Measurements from ENCODE around the gene OR6M1. TPM values are rescaled to one million over a fixed set of nuclear protein-coding genes. Genes with fewer than 3 reads are reported as not detected.

The OR6M1 gene
- total RNA-seq, 1 donor from 2014 or later, result not detected

- DNase-seq (ENCODE audit: low read depth) (no peak), FAIRE-seq (no peak)
- H3K36me3 Mint-ChIP-seq (ENCODE audit: low read depth, unreplicated experiment), result no peaks in the 10 kb centered on the region
- no peak for TF ChIP-seq EZH2 (IDR thresholded peaks at IDR 0.05; ENCODE audit: insufficient read depth, low read length)
- TF ChIP-seq CTCF (IDR thresholded peaks at IDR 0.05; ENCODE audit: insufficient read depth, low read depth, low read length), result no peak
- Histone ChIP-seq H3K9ac (ENCODE audit: low read length) (no peak overlapping the region), H3K79me2 (ENCODE audit: insufficient read depth, low read length) (no peaks in the 10 kb centered on the region), H3K4me1 (ENCODE audit: insufficient read depth, low read length) (no peaks in the 10 kb centered on the region), H2AFZ (ENCODE audit: low read depth, low read length) (no peak overlapping the region), H3K4me2 (ENCODE audit: low read length) (no peak overlapping the region), H3K9me3 (ENCODE audit: insufficient read depth, low read depth, low read length) (no peaks in the 10 kb centered on the region), H3K4me3 (ENCODE audit: insufficient read depth, low read depth, low read length) (no peak overlapping the region), H3K36me3 (ENCODE audit: insufficient read depth, low read length) (no peaks in the 10 kb centered on the region), H4K20me1 (ENCODE audit: insufficient read depth, low read length) (no peaks in the 10 kb centered on the region), H3K27ac (ENCODE audit: low read depth, low read length) (no peak overlapping the region), H3K27me3 (ENCODE audit: insufficient read depth, low read length) (no peaks in the 10 kb centered on the region)
- H3K4me1 Mint-ChIP-seq (ENCODE audit: low read depth, unreplicated experiment), result no peaks in the 10 kb centered on the region
- no peak overlapping the region for H3K27ac Mint-ChIP-seq (ENCODE audit: unreplicated experiment)
- H3K9me3 Mint-ChIP-seq (ENCODE audit: unreplicated experiment), result no peaks in the 10 kb centered on the region
- H3K4me3 Mint-ChIP-seq (ENCODE audit: unreplicated experiment), result no peak overlapping the region
- H3K27me3 Mint-ChIP-seq (ENCODE audit: low read depth, unreplicated experiment), result no peaks in the 10 kb centered on the region
Observed at GRCh38 chr11:123771664-123772063, 34.5 kb downstream of the OR6M1 start.

- Mint-ChIP-seq H3K36me3 (ENCODE audit: low read depth, unreplicated experiment) (no peaks in the 10 kb centered on the region), H3K4me1 (ENCODE audit: low read depth, unreplicated experiment) (no peaks in the 10 kb centered on the region), H3K27me3 (ENCODE audit: low read depth, unreplicated experiment) (no peaks in the 10 kb centered on the region), H3K4me3 (ENCODE audit: unreplicated experiment) (no peak overlapping the region), H3K27ac (ENCODE audit: unreplicated experiment) (no peak overlapping the region), H3K9me3 (ENCODE audit: unreplicated experiment) (no peaks in the 10 kb centered on the region)
- H3K9ac ChIP-seq (ENCODE audit: low read length), result no peak overlapping the region
- no peaks in the 10 kb centered on the region for H3K9me3 ChIP-seq (ENCODE audit: insufficient read depth, low read depth, low read length)
- H2AFZ ChIP-seq (ENCODE audit: low read depth, low read length), result no peak overlapping the region
- H3K27ac ChIP-seq (ENCODE audit: low read depth, low read length), result no peak overlapping the region
- H3K4me3 ChIP-seq (ENCODE audit: insufficient read depth, low read depth, low read length), result no peak overlapping the region
- DNase-seq (ENCODE audit: low read depth) (no peak), FAIRE-seq (no peak)
- no peak overlapping the region for H3K4me2 ChIP-seq (ENCODE audit: low read length)
- no peaks in the 10 kb centered on the region for H3K4me1 ChIP-seq (ENCODE audit: insufficient read depth, low read length)
- H3K36me3 ChIP-seq (ENCODE audit: insufficient read depth, low read length), result no peaks in the 10 kb centered on the region
- H4K20me1 ChIP-seq (ENCODE audit: insufficient read depth, low read length), result no peaks in the 10 kb centered on the region
- no peaks in the 10 kb centered on the region for H3K27me3 ChIP-seq (ENCODE audit: insufficient read depth, low read length)
- no peak for TF ChIP-seq CTCF (IDR thresholded peaks at IDR 0.05; ENCODE audit: insufficient read depth, low read depth, low read length)
- TF ChIP-seq EZH2 (IDR thresholded peaks at IDR 0.05; ENCODE audit: insufficient read depth, low read length), result no peak
- no peaks in the 10 kb centered on the region for H3K79me2 ChIP-seq (ENCODE audit: insufficient read depth, low read length)
Observed at GRCh38 chr11:123770712-123771111, 35.4 kb downstream of the OR6M1 start.

- Histone ChIP-seq H2AFZ (ENCODE audit: low read depth, low read length) (no peak overlapping the region), H3K79me2 (ENCODE audit: insufficient read depth, low read length) (no peaks in the 10 kb centered on the region), H3K27ac (ENCODE audit: low read depth, low read length) (no peak overlapping the region), H3K36me3 (ENCODE audit: insufficient read depth, low read length) (no peaks in the 10 kb centered on the region), H3K9me3 (ENCODE audit: insufficient read depth, low read depth, low read length) (no peaks in the 10 kb centered on the region), H3K4me1 (ENCODE audit: insufficient read depth, low read length) (no peaks in the 10 kb centered on the region), H3K9ac (ENCODE audit: low read length) (no peak overlapping the region), H3K4me3 (ENCODE audit: insufficient read depth, low read depth, low read length) (no peak overlapping the region), H3K27me3 (ENCODE audit: insufficient read depth, low read length) (no peaks in the 10 kb centered on the region), H4K20me1 (ENCODE audit: insufficient read depth, low read length) (no peaks in the 10 kb centered on the region), H3K4me2 (ENCODE audit: low read length) (no peak overlapping the region)
- Mint-ChIP-seq H3K4me1 (ENCODE audit: low read depth, unreplicated experiment) (no peaks in the 10 kb centered on the region), H3K27me3 (ENCODE audit: low read depth, unreplicated experiment) (no peaks in the 10 kb centered on the region), H3K9me3 (ENCODE audit: unreplicated experiment) (peaks cover 8% of the 10 kb centered on the region), H3K27ac (ENCODE audit: unreplicated experiment) (no peak overlapping the region), H3K36me3 (ENCODE audit: low read depth, unreplicated experiment) (no peaks in the 10 kb centered on the region), H3K4me3 (ENCODE audit: unreplicated experiment) (no peak overlapping the region)
- DNase-seq (ENCODE audit: low read depth) (no peak), FAIRE-seq (no peak)
- no peak for TF ChIP-seq EZH2 (IDR thresholded peaks at IDR 0.05; ENCODE audit: insufficient read depth, low read length)
- TF ChIP-seq CTCF (IDR thresholded peaks at IDR 0.05; ENCODE audit: insufficient read depth, low read depth, low read length), result no peak
Observed at GRCh38 chr11:123765601-123766000, 40.5 kb downstream of the OR6M1 start.

All from astrocyte (in vitro differentiated cells and primary cell).